GM13977 (cell line): ENCODE data around the gene TEX29.

ENCODE experiments used
- DNase-seq: peaks from one replicate; pipeline ENCODE4 v3.0.0; 2012; ENCODE audit warnings: low spot score
- in situ Hi-C: fragments of 300-500 bp; cut with MboI; formaldehyde crosslinking; loops from one replicate; pipeline ENCODE4 v1.12.0; 2022; ENCODE audit warnings: low sequenced_read_pairs, low pct_unique_long_range_greater_than_20kb, mixed read lengths, inconsistent platforms; ENCODE audit not compliant: unreplicated experiment
- TF ChIP-seq, protein P1 (sequence below): IDR thresholded peaks from 2 replicates; pipeline ENCODE4 v1.5.1; 2012; ENCODE audit warnings: mild to moderate bottlenecking, control low read depth; ENCODE audit not compliant: insufficient read depth; ENCODE audit errors: extremely low read depth, missing control alignments

The TEX29 gene

DNA sequence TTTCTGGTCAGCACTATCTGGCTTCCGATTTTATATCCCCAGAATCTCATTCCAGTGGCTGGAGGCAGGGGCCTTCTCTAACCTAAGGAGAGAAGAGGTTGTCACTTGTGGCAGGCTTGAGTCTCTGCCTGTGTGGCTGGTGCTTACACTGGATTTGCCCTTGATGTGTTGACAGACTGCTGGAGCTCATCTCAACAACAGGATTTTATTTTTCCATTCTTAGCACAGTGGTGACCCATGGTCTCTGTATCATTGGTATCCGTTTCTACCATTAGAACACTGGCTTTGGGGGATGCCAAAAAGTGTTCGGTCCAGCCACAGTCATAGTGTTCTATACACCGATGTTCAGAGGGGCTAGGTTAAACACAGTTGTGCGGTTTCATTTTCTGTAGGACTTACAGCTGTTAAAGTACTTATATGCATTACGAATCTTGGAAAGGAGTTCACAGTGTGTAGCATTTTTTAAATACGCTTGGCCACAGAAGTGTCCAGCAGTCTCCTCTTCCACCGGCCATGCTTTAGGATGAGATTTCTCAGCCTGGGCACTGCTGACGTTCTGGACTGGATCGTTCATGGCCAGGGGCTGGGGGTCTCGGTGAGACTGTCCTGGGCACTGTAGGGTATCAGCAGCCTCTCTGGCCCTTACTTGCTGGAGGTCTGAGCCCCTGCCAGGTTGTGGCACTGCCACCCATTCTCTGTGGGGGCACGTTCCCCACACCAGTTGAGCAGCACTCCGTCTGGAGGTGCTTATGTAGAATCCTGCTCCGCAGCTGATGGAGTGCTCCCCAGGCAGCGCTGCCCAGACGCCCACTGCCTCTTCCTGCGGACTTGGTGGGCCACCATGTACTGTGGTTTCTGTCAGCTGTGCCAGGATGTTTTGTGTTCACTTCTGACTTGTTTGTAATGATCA is 41.4 kb upstream of the TEX29 start:
- in situ Hi-C loops, result no loop called here
- no peak for DNase-seq
- TF ChIP-seq, protein P1, sequence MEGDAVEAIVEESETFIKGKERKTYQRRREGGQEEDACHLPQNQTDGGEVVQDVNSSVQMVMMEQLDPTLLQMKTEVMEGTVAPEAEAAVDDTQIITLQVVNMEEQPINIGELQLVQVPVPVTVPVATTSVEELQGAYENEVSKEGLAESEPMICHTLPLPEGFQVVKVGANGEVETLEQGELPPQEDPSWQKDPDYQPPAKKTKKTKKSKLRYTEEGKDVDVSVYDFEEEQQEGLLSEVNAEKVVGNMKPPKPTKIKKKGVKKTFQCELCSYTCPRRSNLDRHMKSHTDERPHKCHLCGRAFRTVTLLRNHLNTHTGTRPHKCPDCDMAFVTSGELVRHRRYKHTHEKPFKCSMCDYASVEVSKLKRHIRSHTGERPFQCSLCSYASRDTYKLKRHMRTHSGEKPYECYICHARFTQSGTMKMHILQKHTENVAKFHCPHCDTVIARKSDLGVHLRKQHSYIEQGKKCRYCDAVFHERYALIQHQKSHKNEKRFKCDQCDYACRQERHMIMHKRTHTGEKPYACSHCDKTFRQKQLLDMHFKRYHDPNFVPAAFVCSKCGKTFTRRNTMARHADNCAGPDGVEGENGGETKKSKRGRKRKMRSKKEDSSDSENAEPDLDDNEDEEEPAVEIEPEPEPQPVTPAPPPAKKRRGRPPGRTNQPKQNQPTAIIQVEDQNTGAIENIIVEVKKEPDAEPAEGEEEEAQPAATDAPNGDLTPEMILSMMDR, result no peak

DNA sequence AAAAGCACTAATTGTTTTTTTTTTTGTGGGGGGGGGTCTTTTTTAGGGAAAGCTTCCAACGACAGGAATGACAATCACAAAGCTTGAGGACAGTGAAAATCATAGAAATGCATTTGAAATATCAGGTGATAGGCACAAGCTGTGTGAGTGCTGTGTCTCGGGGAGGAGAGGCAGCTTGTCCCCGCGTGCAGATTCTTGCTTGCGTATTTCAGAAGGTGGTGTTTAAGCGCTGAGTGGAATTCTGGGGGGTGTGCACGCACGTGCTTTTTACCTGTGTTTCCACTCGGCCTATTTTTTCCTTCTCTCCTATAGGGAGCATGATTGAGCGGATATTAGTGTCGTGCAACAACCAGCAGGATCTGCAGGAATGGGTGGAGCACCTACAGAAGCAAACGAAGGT is 40.2 kb upstream of the TEX29 start:
- TF ChIP-seq, protein P1, result no peak
- DNase-seq, result no peak
- in situ Hi-C loops, result no loop called here

DNA sequence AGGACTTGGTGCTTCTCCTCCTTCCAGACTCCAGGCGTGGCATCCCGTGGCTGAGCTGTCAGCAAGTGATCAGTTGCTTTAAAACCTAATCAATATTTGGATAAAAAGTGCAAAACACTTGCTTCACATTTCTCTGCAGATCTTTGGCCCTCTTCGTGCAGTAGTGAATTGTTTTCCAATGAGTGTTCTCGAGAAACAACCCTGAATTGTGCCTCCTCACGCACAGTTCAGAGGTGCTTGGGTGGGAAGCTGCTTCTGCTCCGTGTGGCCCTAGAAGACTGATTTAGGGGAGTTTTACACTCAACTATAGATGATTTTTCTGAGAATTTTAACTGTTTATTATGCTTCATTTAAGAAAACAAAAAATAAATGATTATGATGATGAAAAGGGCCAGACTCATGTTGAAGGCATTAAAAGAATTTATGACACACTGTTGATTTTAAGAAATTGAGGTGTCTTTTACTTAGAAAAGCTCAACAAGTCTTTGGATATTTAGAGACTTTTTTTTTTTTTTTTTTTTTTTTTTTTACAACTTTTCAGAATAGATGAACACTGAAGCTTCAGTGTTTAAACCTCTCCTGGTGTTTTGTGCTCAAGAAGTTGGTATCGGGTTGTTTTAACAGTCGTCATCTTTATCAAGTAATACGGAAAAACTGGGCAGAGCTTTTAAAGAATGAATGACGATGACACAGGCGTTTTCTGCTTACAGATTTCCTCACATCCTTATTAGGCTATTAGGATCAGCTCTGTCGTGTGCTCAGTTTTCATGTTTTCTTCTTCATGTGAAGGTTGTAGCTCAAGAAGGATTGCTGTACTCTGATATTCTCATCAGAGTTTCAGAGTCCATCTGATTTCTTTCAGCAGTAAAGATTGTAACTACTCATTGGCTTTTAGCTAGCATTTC is 39.5 kb upstream of the TEX29 start:
- in situ Hi-C loops, result no loop called here
- no peak for DNase-seq
- TF ChIP-seq, protein P1, result no peak

DNA sequence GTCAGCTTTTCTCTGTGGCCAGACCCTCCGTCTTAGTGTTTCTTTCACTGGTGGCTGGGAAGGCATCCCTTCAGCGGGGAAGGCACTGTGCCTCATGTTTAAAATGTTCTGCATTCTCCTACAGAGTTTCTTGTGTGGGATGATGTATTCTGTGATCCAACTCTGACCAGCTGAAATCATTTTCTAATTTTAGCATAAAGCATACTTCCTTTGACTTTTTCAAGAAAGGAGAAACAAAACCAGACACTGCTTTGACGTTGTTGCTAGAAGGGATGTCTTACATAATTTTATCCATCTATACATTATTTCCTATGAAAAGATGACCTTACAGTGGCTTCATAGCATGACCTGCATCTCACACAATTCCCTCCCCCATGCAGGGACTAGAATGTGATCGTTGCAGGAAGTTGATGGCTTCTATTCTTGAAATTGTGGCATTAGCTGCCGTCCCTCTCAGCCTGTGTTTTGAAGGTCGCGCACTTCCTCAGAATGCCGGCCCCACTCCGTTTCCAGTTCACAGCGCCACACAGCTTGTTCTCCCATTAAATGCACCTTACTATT is 38.6 kb upstream of the TEX29 start:
- no peak for DNase-seq
- TF ChIP-seq, protein P1, result no peak
- in situ Hi-C loops, result no loop called here

DNA sequence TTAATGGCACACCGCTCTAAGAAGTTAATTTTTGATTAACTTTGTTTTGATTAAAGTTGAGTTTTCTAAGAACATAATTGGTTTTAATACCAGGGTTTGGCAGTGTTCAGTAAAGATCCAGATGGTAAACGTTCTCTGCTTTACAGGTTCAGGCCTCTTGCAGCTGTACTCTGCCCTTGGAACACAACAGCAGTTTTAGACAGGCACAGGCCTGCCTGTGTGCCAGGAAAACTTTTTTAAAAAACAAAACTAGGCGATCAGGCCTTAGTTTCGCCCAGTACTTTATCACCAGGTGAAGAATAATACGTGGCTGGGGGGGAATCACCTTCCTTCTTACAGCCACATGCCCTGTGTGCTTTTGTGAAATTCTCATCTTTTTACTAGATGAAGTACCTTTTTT is 38.0 kb upstream of the TEX29 start:
- DNase-seq, result no peak
- in situ Hi-C loops, result no loop called here
- TF ChIP-seq, protein P1, result no peak

DNA sequence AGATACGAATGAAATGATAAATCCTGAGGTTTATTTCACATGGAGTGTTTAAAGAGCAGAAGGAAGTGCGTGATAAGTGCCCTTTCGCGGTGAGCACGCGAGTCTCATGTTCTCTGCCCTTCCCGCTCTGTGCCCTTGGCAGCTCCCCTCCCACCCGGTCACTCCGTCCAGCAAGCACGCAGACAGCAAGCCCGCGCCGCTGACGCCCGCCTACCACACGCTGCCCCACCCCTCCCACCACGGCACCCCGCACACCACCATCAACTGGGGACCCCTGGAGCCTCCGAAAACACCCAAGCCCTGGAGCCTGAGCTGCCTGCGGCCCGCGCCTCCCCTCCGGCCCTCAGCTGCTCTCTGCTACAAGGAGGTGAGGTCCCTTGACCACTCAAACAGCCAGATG is 37.4 kb upstream of the TEX29 start:
- TF ChIP-seq, protein P1, result no peak
- in situ Hi-C loops, result no loop called here
- no peak for DNase-seq
